PC-3 (cell line): ENCODE data around the gene NKD1.

ENCODE experiments used
- EZH2phosphoT487 ChIP-seq: fragments of 300-600 bp; sonication (generic); IDR thresholded peaks from 2 replicates; pipeline ENCODE4 v1.6.1; 2018; ENCODE audit warnings: mild to moderate bottlenecking, antibody characterized with exemption, low read length, borderline replicate concordance
- TF ChIP-seq, protein P1 (sequence below): fragments of 300-600 bp; sonication (generic); conservative IDR thresholded peaks from 2 replicates; pipeline ENCODE4 v1.5.1; 2017; ENCODE audit warnings: antibody characterized with exemption, low read depth, mild to moderate bottlenecking, low read length

DNA sequence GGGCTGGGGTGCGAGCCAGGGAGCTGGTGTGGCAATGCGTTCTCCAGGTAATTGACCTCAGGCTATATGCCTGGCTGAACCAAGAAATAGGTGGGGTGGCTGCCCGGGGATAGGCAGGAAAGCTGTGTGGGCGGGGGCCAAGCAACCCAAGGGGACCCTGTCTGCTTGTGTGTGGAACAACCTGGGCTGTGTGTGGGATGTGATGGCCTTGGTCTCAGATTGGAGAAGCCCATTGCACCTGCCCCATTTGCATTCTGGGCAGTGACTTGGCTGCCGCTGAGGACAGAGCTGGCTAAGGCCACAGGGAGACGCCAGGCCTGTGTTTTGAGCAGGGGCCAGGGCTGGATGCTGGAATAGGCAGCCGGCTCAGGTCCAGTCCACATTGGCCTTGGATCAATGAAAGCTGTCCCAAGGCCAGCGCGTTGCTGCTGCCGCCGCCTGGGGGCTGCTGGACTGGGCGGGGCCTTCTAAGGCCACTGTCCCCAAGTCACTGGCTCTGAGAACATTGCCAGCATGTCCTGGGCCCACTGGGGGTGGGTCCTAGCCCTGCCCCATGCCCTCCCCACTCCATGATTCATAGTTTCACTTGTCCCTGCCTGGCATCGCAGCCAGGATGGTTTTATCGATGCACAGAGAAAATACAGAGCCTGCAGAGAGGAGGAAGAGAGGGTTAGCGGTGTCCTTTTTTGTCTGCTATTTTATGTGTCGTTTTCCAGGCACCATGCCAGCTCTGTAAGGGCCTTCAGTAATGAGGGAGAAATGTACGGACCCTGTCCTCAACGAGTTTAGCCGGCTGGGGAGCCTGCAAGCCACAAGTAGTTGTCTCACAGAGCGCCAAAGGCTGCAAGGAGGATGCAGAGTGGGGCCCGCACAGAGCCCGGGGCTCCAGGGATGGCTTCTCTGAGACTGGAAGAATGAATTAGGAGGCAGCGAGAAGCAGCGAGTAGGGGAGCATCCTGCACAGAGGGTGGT, 43.9 kb downstream of the NKD1 start:
- no peak for TF ChIP-seq EZH2phosphoT487
- TF ChIP-seq, protein P1, sequence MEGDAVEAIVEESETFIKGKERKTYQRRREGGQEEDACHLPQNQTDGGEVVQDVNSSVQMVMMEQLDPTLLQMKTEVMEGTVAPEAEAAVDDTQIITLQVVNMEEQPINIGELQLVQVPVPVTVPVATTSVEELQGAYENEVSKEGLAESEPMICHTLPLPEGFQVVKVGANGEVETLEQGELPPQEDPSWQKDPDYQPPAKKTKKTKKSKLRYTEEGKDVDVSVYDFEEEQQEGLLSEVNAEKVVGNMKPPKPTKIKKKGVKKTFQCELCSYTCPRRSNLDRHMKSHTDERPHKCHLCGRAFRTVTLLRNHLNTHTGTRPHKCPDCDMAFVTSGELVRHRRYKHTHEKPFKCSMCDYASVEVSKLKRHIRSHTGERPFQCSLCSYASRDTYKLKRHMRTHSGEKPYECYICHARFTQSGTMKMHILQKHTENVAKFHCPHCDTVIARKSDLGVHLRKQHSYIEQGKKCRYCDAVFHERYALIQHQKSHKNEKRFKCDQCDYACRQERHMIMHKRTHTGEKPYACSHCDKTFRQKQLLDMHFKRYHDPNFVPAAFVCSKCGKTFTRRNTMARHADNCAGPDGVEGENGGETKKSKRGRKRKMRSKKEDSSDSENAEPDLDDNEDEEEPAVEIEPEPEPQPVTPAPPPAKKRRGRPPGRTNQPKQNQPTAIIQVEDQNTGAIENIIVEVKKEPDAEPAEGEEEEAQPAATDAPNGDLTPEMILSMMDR = no peak
